Measurements from ENCODE around the gene PARD3B.

PARD3B gene

DNA sequence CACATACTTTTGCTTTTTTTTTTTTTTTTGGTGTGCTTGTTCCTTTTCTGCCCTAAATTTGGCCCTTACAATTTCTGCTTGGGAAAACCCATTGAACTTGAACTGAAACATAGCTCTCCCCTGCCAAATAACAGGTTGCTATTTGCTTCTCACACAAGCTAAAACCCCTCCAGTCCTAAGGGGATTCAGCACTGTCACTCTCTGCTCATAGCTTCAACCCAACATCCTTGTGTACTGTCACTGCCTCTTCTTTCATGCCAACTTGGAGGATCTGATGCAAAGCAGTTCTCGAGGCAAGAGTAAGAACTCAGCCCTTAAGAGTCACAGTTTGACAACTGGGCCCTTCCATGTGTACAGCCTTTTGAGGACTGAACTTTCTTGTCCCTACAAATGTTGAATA, 1106.4 kb downstream of the PARD3B start:
- DNase-seq = no peak

DNA sequence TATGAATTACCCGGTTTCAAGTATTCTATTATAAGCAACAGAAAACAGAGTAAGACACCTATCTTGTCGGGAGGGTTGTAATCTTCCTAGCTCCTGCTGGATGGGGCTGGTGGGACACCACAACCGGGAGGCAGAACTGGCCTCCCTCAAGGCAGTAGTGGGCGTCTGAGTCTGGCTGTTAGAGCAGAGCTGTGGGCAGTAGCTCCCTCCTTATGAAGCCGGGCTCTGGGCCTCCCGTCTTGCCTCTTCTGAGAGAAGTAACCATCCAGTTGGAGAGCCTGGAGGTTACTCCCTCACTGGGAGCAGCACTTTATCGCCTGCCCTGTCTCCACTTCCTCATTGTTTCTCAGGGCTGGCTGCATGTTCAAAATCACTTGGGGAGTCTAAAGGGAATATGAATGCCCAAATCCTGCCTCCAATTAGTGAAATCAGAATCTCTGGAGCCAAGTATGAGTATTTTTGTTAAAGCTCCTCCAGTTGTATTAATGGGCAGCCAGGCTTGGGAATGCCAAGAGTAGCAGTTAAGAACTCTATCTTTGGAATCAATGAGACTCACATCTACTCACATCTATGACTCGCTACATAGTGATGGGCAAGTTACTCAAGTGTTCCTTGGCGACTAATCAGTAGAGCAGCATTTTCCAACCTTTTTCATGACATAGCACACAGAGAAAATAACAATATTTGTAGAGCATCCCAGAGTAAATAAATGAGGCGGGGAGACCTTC, 1109.8 kb downstream of the PARD3B start:
- DNase-seq = no peak

DNA sequence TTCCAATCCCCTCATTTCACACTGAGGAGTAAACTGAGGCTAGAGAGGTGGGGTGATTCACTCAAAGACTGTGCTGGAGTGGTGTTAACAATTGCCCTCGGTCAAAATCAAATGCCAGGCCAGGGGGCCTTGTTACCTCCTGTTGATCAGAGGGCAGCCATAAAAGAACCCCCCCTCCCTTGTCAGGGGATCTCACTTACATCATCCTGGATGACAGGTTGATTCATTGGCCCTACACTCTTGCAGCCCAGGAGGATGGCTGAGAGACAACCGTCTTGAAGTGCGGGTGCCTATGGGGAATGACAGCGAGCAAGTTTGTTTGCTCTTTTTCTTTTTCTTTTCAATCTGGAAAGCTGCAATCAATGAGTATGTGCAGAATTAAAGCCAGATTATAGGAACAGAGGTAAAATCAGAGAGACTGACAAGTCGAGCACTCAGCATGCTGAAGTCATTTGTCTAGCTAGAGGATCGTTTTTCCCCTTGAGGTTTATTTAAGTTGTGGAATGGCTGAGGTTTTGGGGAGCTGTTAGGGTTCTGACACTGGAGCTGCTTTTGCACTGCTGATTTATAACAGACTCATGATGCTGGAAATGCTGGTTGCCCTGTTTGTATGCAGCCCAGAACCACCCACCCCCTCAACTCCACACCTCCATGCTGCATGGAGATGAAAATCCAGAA, 1110.6 kb downstream of the PARD3B start:
- DNase-seq = no peak

DNA sequence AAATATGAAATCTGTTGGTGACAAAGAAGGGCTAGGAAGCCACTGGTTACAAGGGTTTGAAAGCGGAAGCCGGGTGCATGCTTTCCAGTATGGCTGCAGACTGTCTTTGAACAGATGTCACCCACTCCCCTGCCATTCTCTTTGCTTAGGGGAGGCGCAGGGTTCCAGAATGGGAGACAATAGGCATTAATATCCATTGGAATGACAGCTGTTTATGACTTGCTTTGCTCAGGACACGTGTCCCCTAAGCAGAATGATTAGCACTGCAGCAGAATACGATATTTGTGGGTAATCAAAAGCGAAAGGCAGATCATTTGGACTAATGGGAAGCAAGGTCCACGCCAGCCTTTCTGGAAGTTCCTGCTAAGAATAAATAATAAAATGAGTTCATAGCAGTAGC, 1111.2 kb downstream of the PARD3B start:
- no peak for DNase-seq

DNA sequence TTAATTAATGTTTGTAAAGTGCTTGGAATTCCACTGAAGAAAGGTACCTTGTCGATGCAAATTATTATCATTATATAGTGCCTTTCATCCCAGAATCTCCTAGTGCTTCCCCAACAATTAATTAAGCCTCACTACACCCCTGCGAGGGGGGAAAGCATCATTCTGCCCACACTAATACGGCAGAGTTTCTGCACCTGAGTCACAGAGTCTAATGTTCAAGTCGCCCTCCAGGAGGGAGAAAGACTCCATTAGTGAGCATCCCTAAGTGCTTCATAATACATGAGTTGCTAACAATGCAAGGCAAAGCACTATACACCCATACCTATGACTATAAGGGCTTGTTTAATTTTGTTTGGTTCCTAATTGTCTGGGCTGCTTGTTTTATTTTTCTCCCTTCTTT, 1111.7 kb downstream of the PARD3B start:
- DNase-seq = no peak

GRCh38 chr2:205657579-205657978, 1112.3 kb downstream of the PARD3B start:
- no peak for DNase-seq

- no peak for DNase-seq
These were observed 1112.8 kb downstream of the PARD3B start for GRCh38 chr2:205658068-205658467.

DNA sequence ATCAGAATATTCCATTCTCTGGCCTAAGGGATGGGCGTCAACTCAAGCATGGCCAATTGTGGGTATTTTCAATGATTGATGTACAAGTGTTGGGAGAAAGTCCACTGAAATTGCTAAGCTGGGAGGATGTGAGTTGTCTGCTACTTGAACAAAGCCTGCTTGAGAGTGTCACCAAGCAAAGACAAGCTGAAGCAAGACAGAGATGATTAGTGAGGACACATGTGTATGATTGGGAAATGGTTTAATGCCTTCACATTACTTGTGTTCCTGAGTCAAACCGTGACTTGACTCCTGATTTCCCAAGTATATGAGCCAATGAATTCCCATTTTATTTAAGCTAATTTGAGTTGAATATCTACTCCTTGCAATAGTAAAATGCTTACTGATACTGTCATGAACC, 1113.3 kb downstream of the PARD3B start:
- no peak for DNase-seq

DNA sequence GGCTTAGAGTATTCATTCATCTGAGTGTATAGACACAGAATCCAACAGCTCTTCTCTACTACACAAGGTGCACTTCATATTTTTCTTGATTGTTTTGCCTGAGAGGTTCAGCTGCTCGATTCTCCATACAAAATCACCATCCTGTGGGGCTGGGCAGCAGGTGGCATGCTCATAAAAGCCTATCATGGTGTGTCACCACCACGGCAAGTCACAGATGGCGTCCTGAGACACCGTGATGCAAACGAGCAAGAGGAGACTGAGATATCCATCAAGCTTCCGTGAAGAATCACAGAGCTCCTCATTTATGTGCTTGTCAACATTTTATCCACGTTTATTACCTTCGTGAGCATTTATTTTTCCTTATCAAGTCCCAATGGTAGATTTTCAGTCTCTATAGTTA, 1114.6 kb downstream of the PARD3B start:
- no peak for DNase-seq

DNA sequence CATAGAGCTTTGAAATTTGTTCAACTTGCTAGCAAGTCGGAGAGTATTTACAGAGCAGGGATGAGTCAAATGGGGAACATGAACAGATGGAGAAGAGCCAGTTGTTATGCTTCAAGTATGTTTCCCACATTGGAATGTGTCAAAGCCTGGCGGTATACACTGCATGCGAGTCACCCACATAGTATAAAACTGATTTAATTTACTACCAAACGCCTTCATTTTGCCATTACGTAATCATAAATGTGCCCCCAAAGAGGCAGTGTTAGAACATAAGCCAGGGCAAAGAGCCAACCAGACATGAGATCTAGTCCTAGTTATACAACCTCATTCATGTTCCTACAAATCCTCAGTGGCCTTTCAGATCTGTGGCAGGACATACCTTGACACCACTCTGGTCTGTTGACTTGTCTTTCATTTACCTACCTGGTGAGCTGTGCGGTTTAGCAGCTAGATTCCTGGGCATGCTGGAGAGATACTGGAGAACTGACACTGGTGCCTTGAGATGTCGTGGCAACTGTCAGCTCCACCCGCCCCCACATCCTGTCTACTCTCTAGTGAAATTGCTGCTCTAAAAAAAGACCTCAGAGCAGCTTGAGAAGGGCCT, 1115.3 kb downstream of the PARD3B start:
- DNase-seq = no peak

- no peak for DNase-seq
These were observed 1116.0 kb downstream of the PARD3B start for GRCh38 chr2:205661281-205661680.

DNA sequence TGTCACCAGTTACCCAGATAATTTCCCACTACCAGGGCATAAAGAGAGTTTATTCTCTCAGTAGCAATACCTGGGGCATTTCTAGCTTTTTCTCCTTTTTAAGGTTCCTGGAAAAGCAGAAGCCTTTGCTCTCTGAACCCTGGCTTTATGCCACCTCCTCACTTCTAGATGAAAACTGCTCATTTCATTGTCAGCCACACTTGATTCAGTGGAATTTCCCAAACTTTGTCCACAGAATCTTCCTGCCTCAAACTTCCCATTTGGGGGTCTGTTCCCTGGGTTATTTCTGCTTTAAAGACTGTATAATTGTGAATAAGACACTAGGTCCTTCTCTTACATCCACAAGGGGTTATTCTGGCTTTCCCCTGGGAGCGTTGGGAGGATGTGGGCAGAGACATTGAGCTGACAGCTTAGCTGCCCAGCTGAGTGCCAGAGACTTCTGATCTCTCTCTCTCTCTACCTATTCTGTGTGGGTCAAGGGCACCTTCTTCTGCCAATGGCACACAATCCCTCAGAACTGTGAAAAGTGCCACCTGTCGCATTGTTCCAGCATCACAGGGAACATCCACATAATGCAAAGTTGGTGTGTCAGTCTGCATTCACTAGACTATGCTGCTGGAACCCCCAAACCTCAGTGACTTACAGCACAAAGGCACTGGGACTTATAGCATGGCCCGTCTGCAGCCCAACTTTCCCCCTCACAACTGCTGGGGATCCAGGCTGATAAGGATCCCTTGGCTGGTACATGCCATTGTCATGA, 1117.1 kb downstream of the PARD3B start:
- no peak for DNase-seq

- no peak for DNase-seq
These were observed 1120.5 kb downstream of the PARD3B start for GRCh38 chr2:205665791-205666190.

All from bone marrow (tissue), 2 donors.